ENCODE results near the gene THOC6.

DNA sequence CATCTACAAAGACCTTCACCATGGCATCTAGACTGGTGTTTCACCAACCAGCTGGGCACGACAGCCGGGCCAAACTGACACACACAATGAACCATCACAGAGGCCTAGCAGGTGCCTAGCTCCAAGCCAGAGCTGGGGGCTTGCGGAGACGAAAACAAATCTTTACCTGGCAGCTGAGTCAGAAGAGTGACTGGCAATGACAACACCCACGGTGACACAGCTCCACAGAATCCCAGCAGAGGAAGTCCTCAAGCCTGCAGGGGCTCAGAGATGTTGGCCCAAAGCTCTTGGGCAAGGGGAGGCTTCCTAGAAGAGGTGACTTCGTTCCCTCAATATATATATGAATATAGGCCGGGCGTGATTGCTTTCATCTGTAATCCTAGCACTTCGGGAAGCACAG is 27.7 kb downstream of the THOC6 start:
- TF ChIP-seq EZH2 (IDR thresholded peaks at IDR 0.05; ENCODE audit: borderline replicate concordance, insufficient read depth, low read length, poor library complexity, severe bottlenecking) (no peak), SMC3 (conservative IDR thresholded peaks at IDR 0.05; ENCODE audit: poor library complexity) (no peak), TAF1 (IDR thresholded peaks at IDR 0.05; ENCODE audit: low read depth) (no peak), EP300 (conservative IDR thresholded peaks at IDR 0.05; ENCODE audit: poor library complexity, severe bottlenecking) (no peak), RAD21 (conservative IDR thresholded peaks at IDR 0.05) (no peak), MXI1 (conservative IDR thresholded peaks at IDR 0.05; ENCODE audit: poor library complexity, severe bottlenecking) (no peak), POLR2AphosphoS5 (IDR thresholded peaks at IDR 0.05) (no peak)
- TF ChIP-seq, protein P1, sequence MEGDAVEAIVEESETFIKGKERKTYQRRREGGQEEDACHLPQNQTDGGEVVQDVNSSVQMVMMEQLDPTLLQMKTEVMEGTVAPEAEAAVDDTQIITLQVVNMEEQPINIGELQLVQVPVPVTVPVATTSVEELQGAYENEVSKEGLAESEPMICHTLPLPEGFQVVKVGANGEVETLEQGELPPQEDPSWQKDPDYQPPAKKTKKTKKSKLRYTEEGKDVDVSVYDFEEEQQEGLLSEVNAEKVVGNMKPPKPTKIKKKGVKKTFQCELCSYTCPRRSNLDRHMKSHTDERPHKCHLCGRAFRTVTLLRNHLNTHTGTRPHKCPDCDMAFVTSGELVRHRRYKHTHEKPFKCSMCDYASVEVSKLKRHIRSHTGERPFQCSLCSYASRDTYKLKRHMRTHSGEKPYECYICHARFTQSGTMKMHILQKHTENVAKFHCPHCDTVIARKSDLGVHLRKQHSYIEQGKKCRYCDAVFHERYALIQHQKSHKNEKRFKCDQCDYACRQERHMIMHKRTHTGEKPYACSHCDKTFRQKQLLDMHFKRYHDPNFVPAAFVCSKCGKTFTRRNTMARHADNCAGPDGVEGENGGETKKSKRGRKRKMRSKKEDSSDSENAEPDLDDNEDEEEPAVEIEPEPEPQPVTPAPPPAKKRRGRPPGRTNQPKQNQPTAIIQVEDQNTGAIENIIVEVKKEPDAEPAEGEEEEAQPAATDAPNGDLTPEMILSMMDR (IDR thresholded peaks at IDR 0.05; ENCODE audit: poor library complexity, severe bottlenecking) = no peak
